CD14-positive monocyte (primary cell): ENCODE data around the gene ASF1A. TPM values are rescaled to one million over a fixed set of nuclear protein-coding genes. Genes with fewer than 3 reads are reported as not detected.

Experiments used
- DNase-seq, 3 donors: peaks; one replicate each; pipeline ENCODE4 v3.0.0-alpha.2; 2011 to 2022
- H2AFZ ChIP-seq: 2 replicates; pipeline ENCODE4 v1.6.0; 2012; ENCODE audit warnings: mild to moderate bottlenecking, low read depth, low read length, inconsistent platforms; ENCODE audit not compliant: insufficient read depth, poor library complexity, severe bottlenecking
- H3K27ac ChIP-seq, 2 donors: 1 replicate in 1 of 2; 2 replicates in 1 of 2; pipeline ENCODE4 v1.5.1; 2012 to 2013; ENCODE audit warnings: low read length in 2 of 2, control low read depth in 1 of 2, inconsistent platforms in 1 of 2, low read depth in 1 of 2, mild to moderate bottlenecking in 1 of 2
- H3K27me3 ChIP-seq, 2 donors: one replicate each; pipeline versions ENCODE4 v1.6.0 to v1.6.1; 2011 to 2013; ENCODE audit warnings: low read length in 2 of 2; ENCODE audit not compliant: control insufficient read depth in 2 of 2, insufficient read depth in 2 of 2
- H3K36me3 ChIP-seq, 2 donors: replicated peaks in 1 of 2; 1 replicate in 1 of 2; 2 replicates in 1 of 2; pipeline versions ENCODE4 v1.5.1 to v1.6.1; 2012 to 2013; ENCODE audit warnings: low read length in 2 of 2, control low read depth in 1 of 2, inconsistent platforms in 1 of 2, mild to moderate bottlenecking in 1 of 2; ENCODE audit not compliant: insufficient read depth in 2 of 2, control insufficient read depth in 1 of 2
- H3K4me1 ChIP-seq, 2 donors: 1 replicate in 1 of 2; 2 replicates in 1 of 2; pipeline versions ENCODE4 v1.5.1 to v1.6.1; 2012 to 2013; ENCODE audit warnings: low read length in 2 of 2, control low read depth in 1 of 2, inconsistent platforms in 1 of 2, mild to moderate bottlenecking in 1 of 2, moderate library complexity in 1 of 2; ENCODE audit not compliant: insufficient read depth in 2 of 2, control insufficient read depth in 1 of 2
- H3K4me2 ChIP-seq: replicated peaks from 2 replicates; pipeline ENCODE3; 2012; ENCODE audit warnings: low read length, moderate library complexity, mild to moderate bottlenecking; ENCODE audit not compliant: poor library complexity, severe bottlenecking; ENCODE audit errors: extremely low read depth
- H3K4me3 ChIP-seq, 3 experiments: fragments of 200-600 bp in 1 of 3; sonication (generic) in 1 of 3; replicated peaks in 1 of 3; 1 replicate in 2 of 3; 2 replicates in 1 of 3; pipeline ENCODE4 v1.5.1; 2011 to 2013; ENCODE audit warnings: low read length in 3 of 3, mild to moderate bottlenecking in 3 of 3, control low read depth in 2 of 3, low read depth in 2 of 3, inconsistent platforms in 1 of 3, moderate library complexity in 1 of 3
- H3K79me2 ChIP-seq: 2 replicates; pipeline ENCODE4 v1.6.0; 2012; ENCODE audit warnings: mild to moderate bottlenecking, control low read depth, inconsistent platforms, low read length, moderate library complexity; ENCODE audit not compliant: insufficient read depth
- H3K9ac ChIP-seq: 2 replicates; pipeline ENCODE4 v1.6.0; 2017; ENCODE audit warnings: low read length, mild to moderate bottlenecking; ENCODE audit not compliant: insufficient read depth, poor library complexity, severe bottlenecking
- H3K9me3 ChIP-seq, 2 donors: replicated peaks in 1 of 2; 1 replicate in 1 of 2; 2 replicates in 1 of 2; pipeline versions ENCODE4 v1.5.1 to v1.6.1; 2012 to 2013; ENCODE audit warnings: low read length in 2 of 2, control low read depth in 1 of 2; ENCODE audit not compliant: control insufficient read depth in 1 of 2, insufficient read depth in 1 of 2
- H4K20me1 ChIP-seq: 2 replicates; pipeline ENCODE4 v1.6.0; 2012; ENCODE audit warnings: mild to moderate bottlenecking, low read length, control low read depth, moderate library complexity; ENCODE audit not compliant: insufficient read depth
- H3K27ac Mint-ChIP-seq, 7 donors: one replicate each; pipeline ENCODE4 v1.8.0; 2020; ENCODE audit warnings: mild to moderate bottlenecking in 7 of 7, mixed read lengths in 7 of 7, moderate library complexity in 6 of 7, inconsistent platforms in 2 of 7
- H3K27me3 Mint-ChIP-seq, 3 donors: one replicate each; pipeline ENCODE4 v1.8.0; 2021 to 2022; ENCODE audit warnings: low read depth in 3 of 3, mild to moderate bottlenecking in 3 of 3, mixed read lengths in 3 of 3, moderate library complexity in 3 of 3, inconsistent platforms in 1 of 3
- H3K36me3 Mint-ChIP-seq, 2 donors: one replicate each; pipeline ENCODE4 v1.8.0; 2020; ENCODE audit warnings: mixed read lengths in 2 of 2, inconsistent platforms in 1 of 2, mild to moderate bottlenecking in 1 of 2
- H3K4me1 Mint-ChIP-seq: one replicate; pipeline ENCODE4 v1.8.0; 2020; ENCODE audit warnings: mild to moderate bottlenecking, mixed read lengths
- H3K4me3 Mint-ChIP-seq, 2 donors: one replicate each; pipeline ENCODE4 v1.8.0; 2020; ENCODE audit warnings: mild to moderate bottlenecking in 2 of 2, mixed read lengths in 2 of 2, moderate library complexity in 1 of 2
- H3K9me3 Mint-ChIP-seq, 7 donors: one replicate each; pipeline ENCODE4 v1.8.0; 2020 to 2022; ENCODE audit warnings: mixed read lengths in 7 of 7, mild to moderate bottlenecking in 6 of 7, moderate library complexity in 6 of 7, inconsistent platforms in 2 of 7
- WGBS: methylation state at CpG from one replicate; pipeline ENCODE4 v1.1.5; 2013; ENCODE audit warnings: missing lambda C conversion rate; ENCODE audit not compliant: insufficient coverage; 5-methylcytosine and 5-hydroxymethylcytosine counted together
- intact Hi-C, 2 donors: fragments of 100-400 bp; cut with micrococcal nuclease; formaldehyde crosslinking; loops; one replicate each; pipeline versions ENCODE4 v1.15.0 to v1.15.1; 2023
- polyA plus RNA-seq, 3 donors: library from polyadenylated mRNA; depleted of rRNA in 1 of 3; unstranded in 2 of 3; stranded (reverse) in 1 of 3; fragments of 300-500 nt in 2 of 3; fragments of >200 nt in 1 of 3; fragmentation: Illumina TruSeq in 2 of 3; gene quantifications; 1 replicate in 2 of 3; 2 replicates in 1 of 3; pipeline ENCODE4 v1.2.3, GENCODE V29; 2012 to 2021
- TF ChIP-seq, protein P1 (sequence below): fragments of 200-600 bp; IDR thresholded peaks from one replicate; pipeline ENCODE4 v1.8.0; 2022; ENCODE audit warnings: antibody characterized with exemption, mild to moderate bottlenecking

Gene ASF1A
- polyA plus RNA-seq, 3 donors = 3.1 to 14.4 (median 10.5) TPM

DNA sequence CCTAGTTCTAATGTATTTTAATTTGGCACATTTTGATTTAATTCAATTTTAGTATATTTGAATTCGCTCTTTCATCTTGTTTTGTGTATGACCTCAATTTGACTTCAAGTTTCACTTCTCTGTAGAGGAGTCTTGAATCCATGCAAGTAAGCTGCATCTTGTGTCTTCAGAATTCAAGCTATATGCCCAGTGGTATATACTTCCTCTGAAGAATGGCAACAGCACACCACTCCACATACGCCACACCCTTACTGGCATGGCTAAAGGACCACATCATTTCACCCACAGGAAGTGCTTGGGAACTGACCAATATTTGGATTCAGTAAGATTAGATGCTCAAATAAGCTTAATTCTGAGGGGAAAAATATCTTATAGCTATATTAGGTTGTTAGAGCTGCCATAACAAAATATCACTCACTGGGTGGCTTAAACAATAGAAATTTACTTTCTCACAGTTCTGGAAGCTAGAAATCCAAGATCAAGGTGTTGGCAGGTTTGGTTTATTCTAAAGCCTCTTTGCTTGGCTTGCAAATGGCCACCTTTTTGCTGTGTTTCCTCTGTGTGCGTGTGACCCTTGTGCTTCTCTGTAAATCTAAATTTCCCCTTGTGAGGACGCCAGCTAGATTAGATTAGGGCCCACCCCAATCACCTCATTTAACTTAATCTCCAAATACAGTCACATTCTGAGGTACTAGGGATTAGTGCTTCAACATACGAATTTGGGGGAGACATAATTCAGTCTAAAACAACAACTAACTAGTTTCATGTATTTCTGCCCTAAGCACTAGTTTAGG, 2.8 kb upstream of the ASF1A start:
- Histone ChIP-seq H2AFZ (no peak overlapping the region), H3K79me2 (peaks cover 79% of the 10 kb centered on the region), H3K27me3 (no peaks in the 10 kb centered on the region), H3K4me1 (peaks cover 24 to 42% of the 10 kb centered on the region in 2 donors), H3K27ac (peak overlapping the region in 1 of 2 donors; percentile 61), H3K9me3 (no peaks in the 10 kb centered on the region), H3K9ac (no peak overlapping the region), H3K4me2 (peak overlapping the region; percentile 2), H4K20me1 (peaks cover 20% of the 10 kb centered on the region), H3K36me3 (no peaks in the 10 kb centered on the region), H3K4me3 (peak overlapping the region in 1 of 3 experiments; percentile 31)
- H3K9me3 Mint-ChIP-seq = no peaks in the 10 kb centered on the region
- no CpG with 5 or more reads among the region's 5 CpGs for WGBS
- peak overlapping the region; percentile 1 to 81 (median 46) for H3K27ac Mint-ChIP-seq
- H3K4me1 Mint-ChIP-seq = peaks cover 36% of the 10 kb centered on the region
- TF ChIP-seq, protein P1, sequence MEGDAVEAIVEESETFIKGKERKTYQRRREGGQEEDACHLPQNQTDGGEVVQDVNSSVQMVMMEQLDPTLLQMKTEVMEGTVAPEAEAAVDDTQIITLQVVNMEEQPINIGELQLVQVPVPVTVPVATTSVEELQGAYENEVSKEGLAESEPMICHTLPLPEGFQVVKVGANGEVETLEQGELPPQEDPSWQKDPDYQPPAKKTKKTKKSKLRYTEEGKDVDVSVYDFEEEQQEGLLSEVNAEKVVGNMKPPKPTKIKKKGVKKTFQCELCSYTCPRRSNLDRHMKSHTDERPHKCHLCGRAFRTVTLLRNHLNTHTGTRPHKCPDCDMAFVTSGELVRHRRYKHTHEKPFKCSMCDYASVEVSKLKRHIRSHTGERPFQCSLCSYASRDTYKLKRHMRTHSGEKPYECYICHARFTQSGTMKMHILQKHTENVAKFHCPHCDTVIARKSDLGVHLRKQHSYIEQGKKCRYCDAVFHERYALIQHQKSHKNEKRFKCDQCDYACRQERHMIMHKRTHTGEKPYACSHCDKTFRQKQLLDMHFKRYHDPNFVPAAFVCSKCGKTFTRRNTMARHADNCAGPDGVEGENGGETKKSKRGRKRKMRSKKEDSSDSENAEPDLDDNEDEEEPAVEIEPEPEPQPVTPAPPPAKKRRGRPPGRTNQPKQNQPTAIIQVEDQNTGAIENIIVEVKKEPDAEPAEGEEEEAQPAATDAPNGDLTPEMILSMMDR = no peak
- peak; percentile 46 to 52 (median 46) for DNase-seq
- intact Hi-C loops = loop anchor here (5.0 to 10.0 kb wide), 4 partner anchors 41 to 239 kb away; partner anchors contain the start of gene CEP85L (in 1 of the 2)
- peaks cover 8 to 10% of the 10 kb centered on the region in 2 donors for H3K36me3 Mint-ChIP-seq
- no peaks in the 10 kb centered on the region for H3K27me3 Mint-ChIP-seq
- H3K4me3 Mint-ChIP-seq = peak overlapping the region; percentile 2 to 57

DNA sequence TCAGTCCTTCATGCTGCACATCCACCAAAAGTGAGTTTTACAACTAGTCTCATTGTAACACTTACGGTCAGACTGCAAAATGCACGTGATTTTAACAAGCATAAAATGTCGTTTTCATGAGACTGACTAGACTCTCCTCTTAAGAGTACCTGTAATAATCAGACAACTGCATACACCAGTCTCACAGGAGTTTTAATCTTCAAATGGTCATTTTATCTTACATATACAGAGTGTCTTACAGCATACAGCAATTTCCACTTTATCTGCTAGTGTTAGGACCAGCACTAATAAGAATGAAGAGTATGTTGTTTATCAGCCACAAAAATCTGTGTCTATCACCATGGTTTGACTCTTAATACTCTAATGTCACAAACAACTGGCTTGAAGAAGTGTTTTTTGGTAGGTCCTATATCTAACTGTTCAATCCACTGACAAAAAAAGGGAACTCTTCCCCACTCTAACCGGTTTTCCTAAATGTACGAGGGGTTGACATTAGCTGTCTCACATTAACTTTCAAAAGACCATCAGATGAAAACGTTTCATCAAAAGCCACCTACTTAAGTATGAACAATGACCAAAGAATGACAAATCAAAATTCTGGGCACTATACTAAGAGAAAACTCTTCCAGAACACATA, 1.5 kb upstream of the ASF1A start:
- peak overlapping the region; percentile 94 for H3K9ac ChIP-seq
- peak overlapping the region; percentile 98 for H3K4me2 ChIP-seq
- peak overlapping the region; percentile 93 for H2AFZ ChIP-seq
- peak overlapping the region; percentile 62 to 99 (median 84) for H3K4me3 ChIP-seq
- intact Hi-C loops = loop anchor here (5.0 to 10.0 kb wide), 4 partner anchors 40 to 240 kb away; partner anchors contain the start of gene CEP85L (in 1 of the 2)
- H3K27ac ChIP-seq = peak overlapping the region in 1 of 2 donors; percentile 81
- Mint-ChIP-seq H3K4me3 (peak overlapping the region; percentile 97), H3K27me3 (peaks cover 0 to 1% (median 0%) of the 10 kb centered on the region in 3 donors), H3K36me3 (peaks cover 8 to 11% of the 10 kb centered on the region in 2 donors), H3K27ac (peak overlapping the region in 4 of 7 donors; percentile 58 to 96 (median 90)), H3K9me3 (no peaks in the 10 kb centered on the region), H3K4me1 (peaks cover 33% of the 10 kb centered on the region)
- H3K9me3 ChIP-seq = no peaks in the 10 kb centered on the region
- peaks cover 30 to 44% of the 10 kb centered on the region in 2 donors for H3K4me1 ChIP-seq
- peaks cover 79% of the 10 kb centered on the region for H3K79me2 ChIP-seq
- TF ChIP-seq, protein P1 = no peak
- WGBS = 20% methylated on average over 1 of the region's 6 CpGs
- DNase-seq = peak in 2 of 3 donors; percentile 6 to 36
- H3K27me3 ChIP-seq = no peaks in the 10 kb centered on the region
- H4K20me1 ChIP-seq = peaks cover 14% of the 10 kb centered on the region
- no peaks in the 10 kb centered on the region for H3K36me3 ChIP-seq
